ENCODE data around the gene EPB42. TPM values are rescaled to one million over a fixed set of nuclear protein-coding genes. Genes with fewer than 3 reads are reported as not detected.
A peak's percentile ranks its signal among the peaks of the same experiment; 100 is the strongest.
"Not testable (repeated sequence)": the region's sequence is repeated elsewhere in the genome, so short reads cannot be mapped to it uniquely, and the experiment has no call there.

EPB42 gene
- total and polyA plus RNA-seq, 12 donors, result 0.03 to 0.26 (median 0.15) TPM; not detected in 5

DNA sequence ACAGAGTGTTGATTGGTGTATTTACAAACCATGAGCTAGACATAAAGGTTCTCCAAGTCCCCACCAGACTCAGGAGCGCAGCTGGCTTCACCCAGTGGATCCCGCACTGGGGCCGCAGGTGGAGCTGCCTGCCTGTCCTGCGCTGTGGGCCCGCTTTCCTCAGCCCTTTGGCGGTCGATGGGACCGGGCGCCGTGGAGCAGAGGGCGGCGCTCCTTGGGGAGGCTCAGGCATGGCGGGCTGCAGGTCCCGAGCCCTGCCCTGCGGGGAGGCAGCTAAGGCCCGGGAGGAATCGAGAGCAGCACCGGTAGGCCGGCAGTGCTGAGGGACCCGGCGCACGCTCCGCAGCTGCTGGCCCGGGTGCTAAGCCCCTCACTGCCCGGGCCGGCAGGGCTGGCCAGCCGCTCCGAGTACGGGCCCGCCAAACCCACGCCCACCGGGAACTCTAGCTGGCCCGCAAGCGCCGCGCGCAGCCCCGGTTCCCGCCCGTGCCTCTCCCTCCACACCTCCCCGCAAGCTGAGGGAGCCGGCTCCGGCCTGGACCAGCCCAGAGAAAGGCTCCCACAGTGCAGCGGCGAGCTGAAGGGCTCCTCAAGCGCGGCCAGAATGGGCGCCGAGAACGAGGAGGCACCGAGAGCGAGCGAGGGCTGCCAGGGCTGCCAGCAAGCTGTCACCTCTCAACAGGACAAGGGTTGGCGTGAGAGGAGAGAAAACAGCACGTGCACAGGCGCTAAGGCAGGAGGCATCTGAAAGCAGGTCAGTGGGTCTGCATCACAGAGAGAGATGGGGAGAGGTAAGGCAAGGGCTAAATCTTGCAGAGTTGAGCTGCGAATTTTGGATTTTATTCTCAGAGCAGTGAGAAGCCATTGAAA lies 5.9 kb upstream of the EPB42 start:
- peak in 1 of 2 donors; percentile 18 for DNase-seq
- WGBS, 2 donors, result 95 to 96% methylated on average over 53 to 57 of the region's 57 CpGs
- Histone ChIP-seq H3K27me3 (peaks cover 0 to 3% (median 0%) of the 10 kb centered on the region in 7 donors), H3K4me1 (peaks cover 0 to 7% (median 0%) of the 10 kb centered on the region in 9 donors), H3K27ac (no peak overlapping the region), H3K9me3 (no peaks in the 10 kb centered on the region), H3K4me3 (no peak overlapping the region), H3K36me3 (no peaks in the 10 kb centered on the region)
- intact Hi-C loops (cut with DNase I), result loop anchor here in 4 of 10 donors (2.0 to 5.0 kb wide), 4 partner anchors 51 to 61 kb away; no protein-coding TSS in a partner anchor
- ATAC-seq, result peak in 1 of 8 donors; percentile 67
- TF ChIP-seq, protein P1, sequence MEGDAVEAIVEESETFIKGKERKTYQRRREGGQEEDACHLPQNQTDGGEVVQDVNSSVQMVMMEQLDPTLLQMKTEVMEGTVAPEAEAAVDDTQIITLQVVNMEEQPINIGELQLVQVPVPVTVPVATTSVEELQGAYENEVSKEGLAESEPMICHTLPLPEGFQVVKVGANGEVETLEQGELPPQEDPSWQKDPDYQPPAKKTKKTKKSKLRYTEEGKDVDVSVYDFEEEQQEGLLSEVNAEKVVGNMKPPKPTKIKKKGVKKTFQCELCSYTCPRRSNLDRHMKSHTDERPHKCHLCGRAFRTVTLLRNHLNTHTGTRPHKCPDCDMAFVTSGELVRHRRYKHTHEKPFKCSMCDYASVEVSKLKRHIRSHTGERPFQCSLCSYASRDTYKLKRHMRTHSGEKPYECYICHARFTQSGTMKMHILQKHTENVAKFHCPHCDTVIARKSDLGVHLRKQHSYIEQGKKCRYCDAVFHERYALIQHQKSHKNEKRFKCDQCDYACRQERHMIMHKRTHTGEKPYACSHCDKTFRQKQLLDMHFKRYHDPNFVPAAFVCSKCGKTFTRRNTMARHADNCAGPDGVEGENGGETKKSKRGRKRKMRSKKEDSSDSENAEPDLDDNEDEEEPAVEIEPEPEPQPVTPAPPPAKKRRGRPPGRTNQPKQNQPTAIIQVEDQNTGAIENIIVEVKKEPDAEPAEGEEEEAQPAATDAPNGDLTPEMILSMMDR (IDR thresholded peaks at IDR 0.05), result no peak

DNA sequence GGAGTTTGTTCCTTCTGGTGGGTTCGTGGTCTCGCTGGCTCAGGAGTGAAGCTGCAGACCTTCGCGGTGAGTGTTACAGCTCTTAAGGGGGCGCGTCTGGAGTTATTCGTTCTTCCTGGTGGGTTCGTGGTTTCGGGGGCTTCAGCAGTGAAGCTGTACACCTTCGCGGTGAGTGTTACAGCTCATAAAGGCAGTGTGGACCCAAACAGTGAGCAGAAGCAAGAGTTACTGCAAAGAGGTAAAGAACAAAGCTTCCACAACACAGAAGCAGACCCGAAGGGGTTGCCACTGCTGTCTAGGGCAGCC lies 5.1 kb upstream of the EPB42 start:
- not testable (repeated sequence) for DNase-seq, ATAC-seq, H3K9me3 ChIP-seq, H3K36me3 ChIP-seq, H3K27ac ChIP-seq, H3K4me1 ChIP-seq, H3K27me3 ChIP-seq, H3K4me3 ChIP-seq
- intact Hi-C loops (cut with DNase I), result loop anchor here in 9 of 10 donors (1.0 to 5.0 kb wide), 5 partner anchors 51 to 61 kb away; no protein-coding TSS in a partner anchor
- 92 to 93% methylated on average over 12 of the region's 12 CpGs for WGBS, 2 donors

DNA sequence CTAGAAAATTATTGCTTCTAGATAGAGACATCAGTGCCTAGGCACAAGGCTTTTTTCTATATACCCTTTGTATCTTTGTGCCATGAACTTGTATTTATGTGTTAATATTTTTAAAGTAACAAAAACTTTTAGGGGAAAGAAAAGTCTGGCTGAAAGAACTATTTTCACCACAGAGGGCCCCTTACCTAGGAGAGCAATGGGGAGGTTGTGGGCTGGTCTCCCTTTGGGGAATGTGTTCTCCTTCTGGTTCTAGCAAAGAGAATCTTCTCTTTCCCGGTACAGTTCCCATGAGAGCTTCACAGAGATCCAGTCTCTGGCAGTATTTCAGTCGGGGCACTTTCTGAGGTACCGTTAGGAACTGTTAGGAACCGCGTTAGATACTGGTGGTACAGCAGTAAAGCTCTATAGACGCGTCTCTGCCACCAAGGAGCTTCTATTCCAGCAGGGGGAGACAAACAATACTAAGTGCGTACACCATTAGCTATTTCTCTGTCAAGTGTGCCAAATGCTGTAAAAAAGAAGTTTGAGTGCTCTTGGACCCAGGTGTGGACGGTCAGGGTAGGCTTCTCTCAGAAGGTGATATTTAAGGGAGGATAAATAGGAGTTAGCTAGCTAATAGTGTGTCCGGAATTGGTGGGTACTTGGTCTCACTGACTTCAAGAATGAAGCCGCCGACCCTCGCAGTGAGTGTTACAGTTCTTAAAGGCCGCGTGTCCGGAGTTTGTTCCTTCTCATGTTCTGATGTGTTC lies 4.6 kb upstream of the EPB42 start:
- H3K4me3 ChIP-seq, result no peak overlapping the region
- H3K27me3 ChIP-seq, result peaks cover 0 to 3% (median 0%) of the 10 kb centered on the region in 7 donors
- WGBS, 2 donors, result 47 to 48% methylated on average over 16 of the region's 16 CpGs
- H3K36me3 ChIP-seq, result no peaks in the 10 kb centered on the region
- intact Hi-C loops (cut with DNase I), result loop anchor here in 8 of 10 donors (1.0 to 5.0 kb wide), 5 partner anchors 52 to 62 kb away; no protein-coding TSS in a partner anchor
- DNase-seq, result peak in 1 of 2 donors; percentile 35
- H3K9me3 ChIP-seq, result no peaks in the 10 kb centered on the region
- H3K4me1 ChIP-seq, result peaks cover 0 to 7% (median 0%) of the 10 kb centered on the region in 9 donors
- TF ChIP-seq, protein P1 (IDR thresholded peaks at IDR 0.05), result peak; percentile 40 to 80 (median 74)
- ATAC-seq, result peak; percentile 63 to 83 (median 78)
- H3K27ac ChIP-seq, result no peak overlapping the region

DNA sequence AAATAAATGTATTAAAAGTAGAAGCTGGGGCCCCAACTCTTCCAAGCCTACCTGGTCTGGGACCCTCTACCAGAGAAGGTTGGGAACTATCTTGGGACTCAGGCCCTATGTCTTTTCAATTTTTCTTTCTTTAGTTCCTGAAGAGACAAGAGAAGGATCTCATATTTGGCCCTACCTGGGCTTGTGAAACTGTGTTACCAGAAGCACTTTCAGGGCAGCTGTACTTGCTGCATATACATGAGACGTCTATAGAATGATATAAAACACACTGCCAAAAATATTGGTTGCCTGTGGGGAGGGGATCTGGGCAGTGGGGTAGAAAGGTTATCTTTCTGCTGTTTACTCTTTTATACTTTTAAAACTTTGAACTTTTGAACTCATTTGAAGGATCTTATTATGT lies 604 bp upstream of the EPB42 start:
- H3K36me3 ChIP-seq, result no peaks in the 10 kb centered on the region
- DNase-seq (no peak), ATAC-seq (no peak)
- WGBS, 2 donors, result 75 to 87% methylated on average over 1 of the region's 1 CpG
- no peak overlapping the region for H3K27ac ChIP-seq
- no peaks in the 10 kb centered on the region for H3K9me3 ChIP-seq
- H3K27me3 ChIP-seq, result peaks cover 0 to 4% (median 0%) of the 10 kb centered on the region in 7 donors
- H3K4me1 ChIP-seq, result no peaks in the 10 kb centered on the region
- TF ChIP-seq, protein P1 (IDR thresholded peaks at IDR 0.05), result no peak
- H3K4me3 ChIP-seq, result no peak overlapping the region
- intact Hi-C loops (cut with DNase I), result no loop called here
